ENCODE measurements around the gene SPHK1.

- TF ChIP-seq CTCF (IDR thresholded peaks at IDR 0.05) (no peak), EP300 (IDR thresholded peaks at IDR 0.05) (no peak), POLR2AphosphoS5 (IDR thresholded peaks at IDR 0.05) (no peak)
Observed at GRCh38 chr17:76368545-76368944, 15.9 kb upstream of the SPHK1 start.

Data from sigmoid colon (tissue), 4 donors.